Cardiac fibroblast (primary cell): ENCODE measurements around the gene HDAC9.
A peak's percentile ranks its signal among the peaks of the same experiment; 100 is the strongest.

Source experiments
- DNase-seq, 2 donors: peaks; one replicate each; pipeline versions ENCODE4 v3.0.0 to v3.0.0-alpha.2; 2010; ENCODE audit warnings: low read depth in 2 of 2
- H3K4me3 ChIP-seq, 2 donors: replicated peaks in 1 of 2; 1 replicate in 1 of 2; 2 replicates in 1 of 2; pipeline ENCODE4 v1.5.1; 2011; ENCODE audit warnings: low read depth in 2 of 2, low read length in 2 of 2, mild to moderate bottlenecking in 2 of 2, moderate library complexity in 1 of 2
- TF ChIP-seq, protein P1 (sequence below): IDR thresholded peaks from one replicate; pipeline ENCODE4 v1.5.1; 2011; ENCODE audit warnings: low read depth, mild to moderate bottlenecking, low read length, inconsistent platforms

HDAC9 gene

DNA sequence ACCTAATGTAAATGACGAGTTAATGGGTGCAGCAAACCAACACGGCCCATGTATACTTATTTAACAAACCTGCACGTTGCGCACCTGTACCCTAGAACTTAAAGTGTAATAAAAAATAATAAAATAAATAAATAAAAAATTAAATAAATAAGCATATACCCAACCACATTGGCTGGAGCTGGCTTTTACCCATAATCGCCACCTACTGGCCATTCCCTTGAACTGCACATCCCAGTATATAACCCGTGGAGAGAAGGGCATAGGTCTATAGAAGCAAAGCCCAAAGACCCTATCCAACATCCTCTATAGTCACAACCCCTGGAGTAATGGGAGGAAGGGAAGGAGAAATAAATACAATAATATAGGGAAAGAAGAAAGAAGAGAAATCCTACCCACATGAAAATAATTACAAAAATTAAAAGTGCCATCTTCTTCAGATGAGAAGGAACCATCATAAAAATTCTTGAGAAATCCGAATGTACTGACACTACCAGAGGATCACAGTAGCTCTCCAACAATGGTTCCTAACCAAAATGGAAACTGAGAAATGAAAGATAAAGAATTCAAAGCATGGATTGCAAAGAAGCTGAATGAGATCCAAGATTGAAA lies 556.3 kb downstream of the HDAC9 start:
- H3K4me3 ChIP-seq = no peak overlapping the region
- TF ChIP-seq, protein P1, sequence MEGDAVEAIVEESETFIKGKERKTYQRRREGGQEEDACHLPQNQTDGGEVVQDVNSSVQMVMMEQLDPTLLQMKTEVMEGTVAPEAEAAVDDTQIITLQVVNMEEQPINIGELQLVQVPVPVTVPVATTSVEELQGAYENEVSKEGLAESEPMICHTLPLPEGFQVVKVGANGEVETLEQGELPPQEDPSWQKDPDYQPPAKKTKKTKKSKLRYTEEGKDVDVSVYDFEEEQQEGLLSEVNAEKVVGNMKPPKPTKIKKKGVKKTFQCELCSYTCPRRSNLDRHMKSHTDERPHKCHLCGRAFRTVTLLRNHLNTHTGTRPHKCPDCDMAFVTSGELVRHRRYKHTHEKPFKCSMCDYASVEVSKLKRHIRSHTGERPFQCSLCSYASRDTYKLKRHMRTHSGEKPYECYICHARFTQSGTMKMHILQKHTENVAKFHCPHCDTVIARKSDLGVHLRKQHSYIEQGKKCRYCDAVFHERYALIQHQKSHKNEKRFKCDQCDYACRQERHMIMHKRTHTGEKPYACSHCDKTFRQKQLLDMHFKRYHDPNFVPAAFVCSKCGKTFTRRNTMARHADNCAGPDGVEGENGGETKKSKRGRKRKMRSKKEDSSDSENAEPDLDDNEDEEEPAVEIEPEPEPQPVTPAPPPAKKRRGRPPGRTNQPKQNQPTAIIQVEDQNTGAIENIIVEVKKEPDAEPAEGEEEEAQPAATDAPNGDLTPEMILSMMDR = peak; percentile 84
- peak; percentile 54 to 72 for DNase-seq
